HepG2 (cell line): ENCODE measurements around the gene RUSF1. TPM values are rescaled to one million over a fixed set of nuclear protein-coding genes. Genes with fewer than 3 reads are reported as not detected.
A peak's percentile ranks its signal among the peaks of the same experiment; 100 is the strongest.

Experiments
- CBX5 ChIP-seq: sonication (generic); formaldehyde crosslinking; IDR thresholded peaks from 2 replicates; pipeline ENCODE4 v1.4.0; 2020; ENCODE audit warnings: missing genetic modification reagents, borderline replicate concordance
- ETV5 ChIP-seq: IDR thresholded peaks from 2 replicates; pipeline ENCODE4 v1.6.1; 2018; ENCODE audit warnings: missing biosample characterization, missing genetic modification reagents, inconsistent platforms, borderline replicate concordance
- FOSL1 ChIP-seq: sonication (generic); formaldehyde crosslinking; IDR thresholded peaks from 2 replicates; pipeline ENCODE4 v1.9.0; 2021; ENCODE audit warnings: missing genetic modification reagents, borderline replicate concordance
- GZF1 ChIP-seq: sonication (generic); formaldehyde crosslinking; IDR thresholded peaks from 2 replicates; pipeline ENCODE4 v1.5.1; 2020; ENCODE audit warnings: mild to moderate bottlenecking, missing genetic modification reagents
- KLF11 ChIP-seq: IDR thresholded peaks from 2 replicates; pipeline ENCODE4 v1.6.1; 2016; ENCODE audit warnings: missing compliant biosample characterization
- MIXL1 ChIP-seq: IDR thresholded peaks from 2 replicates; pipeline ENCODE4 v1.6.1; 2016
- MYC ChIP-seq: sonication (generic); formaldehyde crosslinking; IDR thresholded peaks from 2 replicates; pipeline ENCODE4 v1.9.0; 2021; ENCODE audit warnings: missing genetic modification reagents, borderline replicate concordance
- NCOA1 ChIP-seq: sonication (generic); formaldehyde crosslinking; IDR thresholded peaks from 2 replicates; pipeline ENCODE4 v1.9.0; 2021; ENCODE audit warnings: missing genetic modification reagents
- NFE2L2 ChIP-seq: fragments of 150-350 bp; IDR thresholded peaks from 2 replicates; pipeline ENCODE4 v1.6.1; 2014; ENCODE audit warnings: low read length
- REPIN1 ChIP-seq: sonication (generic); formaldehyde crosslinking; IDR thresholded peaks from 2 replicates; pipeline ENCODE4 v1.8.0; 2022; ENCODE audit warnings: missing genetic modification reagents, low read depth, mild to moderate bottlenecking, borderline replicate concordance
- TBX2 ChIP-seq: sonication (generic); formaldehyde crosslinking; IDR thresholded peaks from 2 replicates; pipeline ENCODE4 v1.5.0; 2020; ENCODE audit warnings: missing genetic modification reagents, mild to moderate bottlenecking, borderline replicate concordance
- TIGD3 ChIP-seq: sonication (generic); formaldehyde crosslinking; IDR thresholded peaks from 2 replicates; pipeline ENCODE4 v1.5.1; 2020; ENCODE audit warnings: mild to moderate bottlenecking, missing genetic modification reagents, borderline replicate concordance
- ZNF253 ChIP-seq: sonication (generic); formaldehyde crosslinking; IDR thresholded peaks from 2 replicates; pipeline ENCODE4 v1.8.0; 2022; ENCODE audit warnings: mild to moderate bottlenecking, missing genetic modification reagents, borderline replicate concordance
- ZNF326 ChIP-seq: sonication (generic); formaldehyde crosslinking; IDR thresholded peaks from 2 replicates; pipeline ENCODE4 v1.4.0; 2020; ENCODE audit warnings: missing genetic modification reagents, borderline replicate concordance
- polyA plus RNA-seq, 8 experiments: library from polyadenylated mRNA; depleted of rRNA in 3 of 8; stranded (reverse) in 7 of 8; unstranded in 1 of 8; fragments of >200 nt; fragmentation: Illumina TruSeq in 4 of 8; extraction: Trizol in 4 of 8; gene quantifications; 2 replicates each; pipeline versions ENCODE4 v1.2.1 to v1.2.3, GENCODE V29; 2011 to 2016; ENCODE audit warnings: low read depth in 4 of 8, missing spikeins in 1 of 8, mixed read lengths in 1 of 8; ENCODE audit not compliant: insufficient read depth in 1 of 8
- total RNA-seq, 5 experiments: library from RNA; depleted of rRNA; stranded (reverse); fragments of >200 nt; fragmentation: Illumina TruSeq; extraction: Trizol; gene quantifications; 2 replicates each; pipeline ENCODE4 v1.2.3, GENCODE V29; 2016; ENCODE audit warnings: low read depth in 1 of 5
- TF ChIP-seq, protein P1 (sequence below): sonication (generic); formaldehyde crosslinking; IDR thresholded peaks from 2 replicates; pipeline ENCODE4 v1.4.0; 2020; ENCODE audit warnings: missing genetic modification reagents, borderline replicate concordance
- TF ChIP-seq, protein P2 (sequence below): sonication (generic); formaldehyde crosslinking; IDR thresholded peaks from 2 replicates; pipeline ENCODE4 v1.5.0; 2020; ENCODE audit warnings: mild to moderate bottlenecking, missing genetic modification reagents, moderate library complexity
- TF ChIP-seq, protein P3 (sequence below): sonication (generic); formaldehyde crosslinking; IDR thresholded peaks from 2 replicates; pipeline ENCODE4 v1.8.0; 2022; ENCODE audit warnings: mild to moderate bottlenecking, missing genetic modification reagents, moderate library complexity
- TF ChIP-seq, protein P4 (sequence below): sonication (generic); formaldehyde crosslinking; IDR thresholded peaks from 2 replicates; pipeline ENCODE4 v1.5.0; 2020; ENCODE audit warnings: mild to moderate bottlenecking, missing genetic modification reagents

The RUSF1 gene
- total and polyA plus RNA-seq, 2 of the 13 experiments (the other 11 are each of a cell fraction or from before 2014, with no cell fraction given), result 40.8 to 50.2 TPM

DNA sequence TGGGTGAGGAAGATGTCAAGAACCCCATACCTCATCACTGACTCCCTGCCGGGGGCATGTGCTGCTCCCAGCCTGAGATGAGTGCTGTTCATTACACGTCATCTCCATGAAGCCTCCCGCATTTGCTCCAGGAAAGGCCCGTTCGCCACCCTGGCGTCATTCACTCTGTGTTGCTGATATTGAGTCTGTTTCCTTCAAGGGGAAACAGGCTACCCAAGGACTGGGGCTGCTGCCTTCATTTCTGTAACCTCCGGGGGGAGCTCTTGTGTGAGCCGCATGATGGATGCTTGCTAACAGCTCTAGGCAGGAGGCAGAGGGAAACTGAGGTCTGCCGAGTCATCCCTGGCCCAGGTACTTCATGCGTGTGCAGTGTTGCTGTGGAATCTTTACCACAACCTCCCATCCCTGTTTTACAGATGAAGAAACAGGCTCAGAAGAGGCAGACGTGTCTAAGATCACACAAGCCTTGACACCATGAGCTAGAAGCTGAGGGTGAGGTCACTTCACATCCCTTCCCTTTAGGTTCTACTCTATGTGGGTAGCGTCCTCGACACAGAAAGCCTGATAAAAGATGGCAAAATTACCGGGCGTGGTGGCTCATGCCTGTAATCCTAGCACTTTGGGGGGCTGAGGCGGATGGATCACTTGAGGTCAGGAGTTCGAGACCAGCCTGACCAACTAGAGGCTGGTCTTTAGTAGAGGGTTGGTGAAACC, 52.4 kb downstream of the RUSF1 start (continued):
- TF ChIP-seq TIGD3 (no peak), ETV5 (CRISPR knock-in tag) (no peak), MIXL1 (no peak), MYC (no peak), KLF11 (no peak), GZF1 (no peak), ZNF253 (CRISPR knock-in tag) (no peak), NCOA1 (CRISPR knock-in tag) (no peak), TBX2 (CRISPR knock-in tag) (no peak), FOSL1 (CRISPR knock-in tag) (no peak), CBX5 (CRISPR knock-in tag) (no peak), NFE2L2 (peak; percentile 30; the same call in 1 of the 2 replicates), ZNF326 (CRISPR knock-in tag) (peak; percentile 86; the same call in 1 of the 2 replicates), REPIN1 (CRISPR knock-in tag) (no peak)
- TF ChIP-seq, protein P1, sequence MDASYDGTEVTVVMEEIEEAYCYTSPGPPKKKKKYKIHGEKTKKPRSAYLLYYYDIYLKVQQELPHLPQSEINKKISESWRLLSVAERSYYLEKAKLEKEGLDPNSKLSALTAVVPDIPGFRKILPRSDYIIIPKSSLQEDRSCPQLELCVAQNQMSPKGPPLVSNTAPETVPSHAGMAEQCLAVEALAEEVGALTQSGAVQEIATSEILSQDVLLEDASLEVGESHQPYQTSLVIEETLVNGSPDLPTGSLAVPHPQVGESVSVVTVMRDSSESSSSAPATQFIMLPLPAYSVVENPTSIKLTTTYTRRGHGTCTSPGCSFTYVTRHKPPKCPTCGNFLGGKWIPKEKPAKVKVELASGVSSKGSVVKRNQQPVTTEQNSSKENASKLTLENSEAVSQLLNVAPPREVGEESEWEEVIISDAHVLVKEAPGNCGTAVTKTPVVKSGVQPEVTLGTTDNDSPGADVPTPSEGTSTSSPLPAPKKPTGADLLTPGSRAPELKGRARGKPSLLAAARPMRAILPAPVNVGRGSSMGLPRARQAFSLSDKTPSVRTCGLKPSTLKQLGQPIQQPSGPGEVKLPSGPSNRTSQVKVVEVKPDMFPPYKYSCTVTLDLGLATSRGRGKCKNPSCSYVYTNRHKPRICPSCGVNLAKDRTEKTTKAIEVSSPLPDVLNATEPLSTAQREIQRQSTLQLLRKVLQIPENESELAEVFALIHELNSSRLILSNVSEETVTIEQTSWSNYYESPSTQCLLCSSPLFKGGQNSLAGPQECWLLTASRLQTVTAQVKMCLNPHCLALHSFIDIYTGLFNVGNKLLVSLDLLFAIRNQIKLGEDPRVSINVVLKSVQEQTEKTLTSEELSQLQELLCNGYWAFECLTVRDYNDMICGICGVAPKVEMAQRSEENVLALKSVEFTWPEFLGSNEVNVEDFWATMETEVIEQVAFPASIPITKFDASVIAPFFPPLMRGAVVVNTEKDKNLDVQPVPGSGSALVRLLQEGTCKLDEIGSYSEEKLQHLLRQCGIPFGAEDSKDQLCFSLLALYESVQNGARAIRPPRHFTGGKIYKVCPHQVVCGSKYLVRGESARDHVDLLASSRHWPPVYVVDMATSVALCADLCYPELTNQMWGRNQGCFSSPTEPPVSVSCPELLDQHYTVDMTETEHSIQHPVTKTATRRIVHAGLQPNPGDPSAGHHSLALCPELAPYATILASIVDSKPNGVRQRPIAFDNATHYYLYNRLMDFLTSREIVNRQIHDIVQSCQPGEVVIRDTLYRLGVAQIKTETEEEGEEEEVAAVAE (CRISPR knock-in tag), result no peak
- TF ChIP-seq, protein P2, sequence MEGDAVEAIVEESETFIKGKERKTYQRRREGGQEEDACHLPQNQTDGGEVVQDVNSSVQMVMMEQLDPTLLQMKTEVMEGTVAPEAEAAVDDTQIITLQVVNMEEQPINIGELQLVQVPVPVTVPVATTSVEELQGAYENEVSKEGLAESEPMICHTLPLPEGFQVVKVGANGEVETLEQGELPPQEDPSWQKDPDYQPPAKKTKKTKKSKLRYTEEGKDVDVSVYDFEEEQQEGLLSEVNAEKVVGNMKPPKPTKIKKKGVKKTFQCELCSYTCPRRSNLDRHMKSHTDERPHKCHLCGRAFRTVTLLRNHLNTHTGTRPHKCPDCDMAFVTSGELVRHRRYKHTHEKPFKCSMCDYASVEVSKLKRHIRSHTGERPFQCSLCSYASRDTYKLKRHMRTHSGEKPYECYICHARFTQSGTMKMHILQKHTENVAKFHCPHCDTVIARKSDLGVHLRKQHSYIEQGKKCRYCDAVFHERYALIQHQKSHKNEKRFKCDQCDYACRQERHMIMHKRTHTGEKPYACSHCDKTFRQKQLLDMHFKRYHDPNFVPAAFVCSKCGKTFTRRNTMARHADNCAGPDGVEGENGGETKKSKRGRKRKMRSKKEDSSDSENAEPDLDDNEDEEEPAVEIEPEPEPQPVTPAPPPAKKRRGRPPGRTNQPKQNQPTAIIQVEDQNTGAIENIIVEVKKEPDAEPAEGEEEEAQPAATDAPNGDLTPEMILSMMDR (CRISPR knock-in tag), result peak; percentile 65
- TF ChIP-seq, protein P3, sequence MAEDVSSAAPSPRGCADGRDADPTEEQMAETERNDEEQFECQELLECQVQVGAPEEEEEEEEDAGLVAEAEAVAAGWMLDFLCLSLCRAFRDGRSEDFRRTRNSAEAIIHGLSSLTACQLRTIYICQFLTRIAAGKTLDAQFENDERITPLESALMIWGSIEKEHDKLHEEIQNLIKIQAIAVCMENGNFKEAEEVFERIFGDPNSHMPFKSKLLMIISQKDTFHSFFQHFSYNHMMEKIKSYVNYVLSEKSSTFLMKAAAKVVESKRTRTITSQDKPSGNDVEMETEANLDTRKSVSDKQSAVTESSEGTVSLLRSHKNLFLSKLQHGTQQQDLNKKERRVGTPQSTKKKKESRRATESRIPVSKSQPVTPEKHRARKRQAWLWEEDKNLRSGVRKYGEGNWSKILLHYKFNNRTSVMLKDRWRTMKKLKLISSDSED (CRISPR knock-in tag), result no peak
- TF ChIP-seq, protein P4, sequence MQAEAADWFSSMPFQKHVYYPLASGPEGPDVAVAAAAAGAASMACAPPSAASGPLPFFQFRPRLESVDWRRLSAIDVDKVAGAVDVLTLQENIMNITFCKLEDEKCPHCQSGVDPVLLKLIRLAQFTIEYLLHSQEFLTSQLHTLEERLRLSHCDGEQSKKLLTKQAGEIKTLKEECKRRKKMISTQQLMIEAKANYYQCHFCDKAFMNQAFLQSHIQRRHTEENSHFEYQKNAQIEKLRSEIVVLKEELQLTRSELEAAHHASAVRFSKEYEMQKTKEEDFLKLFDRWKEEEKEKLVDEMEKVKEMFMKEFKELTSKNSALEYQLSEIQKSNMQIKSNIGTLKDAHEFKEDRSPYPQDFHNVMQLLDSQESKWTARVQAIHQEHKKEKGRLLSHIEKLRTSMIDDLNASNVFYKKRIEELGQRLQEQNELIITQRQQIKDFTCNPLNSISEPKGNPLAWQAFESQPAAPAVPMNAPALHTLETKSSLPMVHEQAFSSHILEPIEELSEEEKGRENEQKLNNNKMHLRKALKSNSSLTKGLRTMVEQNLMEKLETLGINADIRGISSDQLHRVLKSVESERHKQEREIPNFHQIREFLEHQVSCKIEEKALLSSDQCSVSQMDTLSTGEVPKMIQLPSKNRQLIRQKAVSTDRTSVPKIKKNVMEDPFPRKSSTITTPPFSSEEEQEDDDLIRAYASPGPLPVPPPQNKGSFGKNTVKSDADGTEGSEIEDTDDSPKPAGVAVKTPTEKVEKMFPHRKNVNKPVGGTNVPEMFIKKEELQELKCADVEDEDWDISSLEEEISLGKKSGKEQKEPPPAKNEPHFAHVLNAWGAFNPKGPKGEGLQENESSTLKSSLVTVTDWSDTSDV, result no peak
